ENCODE results near the gene EPHB3. TPM values are rescaled to one million over a fixed set of nuclear protein-coding genes. Genes with fewer than 3 reads are reported as not detected.

EPHB3 gene
- total and polyA plus RNA-seq, 2 of the 4 experiments (the other 2 are of a cell fraction): 0.72 to 2.9 TPM

DNA sequence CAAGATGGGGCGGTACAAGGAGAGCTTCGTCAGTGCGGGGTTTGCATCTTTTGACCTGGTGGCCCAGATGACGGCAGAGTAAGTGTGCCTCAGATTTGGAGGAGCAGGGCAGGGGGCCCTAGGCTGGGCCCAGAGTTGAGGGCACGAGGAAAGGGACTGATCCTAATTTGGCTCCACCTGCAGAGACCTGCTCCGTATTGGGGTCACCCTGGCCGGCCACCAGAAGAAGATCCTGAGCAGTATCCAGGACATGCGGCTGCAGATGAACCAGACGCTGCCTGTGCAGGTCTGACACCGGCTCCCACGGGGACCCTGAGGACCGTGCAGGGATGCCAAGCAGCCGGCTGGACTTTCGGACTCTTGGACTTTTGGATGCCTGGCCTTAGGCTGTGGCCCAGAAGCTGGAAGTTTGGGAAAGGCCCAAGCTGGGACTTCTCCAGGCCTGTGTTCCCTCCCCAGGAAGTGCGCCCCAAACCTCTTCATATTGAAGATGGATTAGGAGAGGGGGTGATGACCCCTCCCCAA lies 19.8 kb downstream of the EPHB3 start:
- Histone ChIP-seq H4K91ac (ENCODE audit: insufficient read depth, low read depth, low read length) (no peak overlapping the region), H3K14ac (replicated peaks; ENCODE audit: low read depth, low read length) (no peak overlapping the region), H4K5ac (ENCODE audit: low read depth, low read length) (no peak overlapping the region), H3K27me3 (ENCODE audit: control insufficient read depth, insufficient read depth, low read length) (no peaks in the 10 kb centered on the region), H3K27ac (ENCODE audit: insufficient read depth, low read length) (no peak overlapping the region), H3K4me3 (ENCODE audit: insufficient read depth, low read depth, low read length) (no peak overlapping the region), H3K4me1 (ENCODE audit: control insufficient read depth, insufficient read depth, low read length) (peaks cover 7% of the 10 kb centered on the region; the same call in 1 of the 2 replicates), H2BK20ac (ENCODE audit: low read depth, low read length) (no peak overlapping the region), H2AFZ (replicated peaks; ENCODE audit: low read length, poor library complexity) (no peak overlapping the region), H2BK5ac (ENCODE audit: low read depth, low read length, poor library complexity, severe bottlenecking) (no peak overlapping the region), H3K23ac (ENCODE audit: low read depth, low read length) (no peak overlapping the region), H2AK5ac (ENCODE audit: low read depth, low read length) (no peak overlapping the region), H3K9me3 (ENCODE audit: control insufficient read depth, insufficient read depth, low read length) (no peaks in the 10 kb centered on the region), H4K20me1 (ENCODE audit: insufficient read depth, low read length) (no peaks in the 10 kb centered on the region), H3K9me1 (ENCODE audit: insufficient read depth, low read length) (no peaks in the 10 kb centered on the region), H3K4me2 (ENCODE audit: low read depth, low read length) (no peak overlapping the region), H3K36me3 (ENCODE audit: control insufficient read depth, insufficient read depth, low read length) (peaks cover 58% of the 10 kb centered on the region), H4K8ac (ENCODE audit: low read depth in 2 of 2, low read length in 2 of 2) (no peak overlapping the region), H2AK9ac (replicated peaks; ENCODE audit: low read depth, low read length, poor library complexity) (no peak overlapping the region), H3K56ac (ENCODE audit: extremely low read depth, insufficient read depth, low read length) (no peak overlapping the region), H3K79me1 (ENCODE audit: low read depth in 1 of 2, low read length in 2 of 2) (no peaks in the 10 kb centered on the region), H3K4ac (ENCODE audit: low read depth, low read length) (no peak overlapping the region), H3K18ac (ENCODE audit: low read depth, low read length) (no peak overlapping the region), H3K9ac (ENCODE audit: low read depth, low read length) (no peak overlapping the region), H2BK15ac (ENCODE audit: low read depth, low read length) (no peak overlapping the region), H2BK120ac (ENCODE audit: low read depth, low read length) (no peak overlapping the region)
- WGBS, 2 experiments (ENCODE audit: extremely low coverage in 2 of 2, insufficient read length in 1 of 2): 96% methylated on average over 5 of the region's 15 CpGs; no CpG with 5 or more reads in 1 of the 2 experiments
- no peak for ATAC-seq (ENCODE audit: low read depth)
- dilution Hi-C loops (cut with HindIII; ENCODE audit: low sequenced_read_pairs, unreplicated experiment): no loop called here
- DNase-seq: no peak
- in situ Hi-C loops (cut with MboI; ENCODE audit: low sequenced_read_pairs): no loop called here
- ChIA-PET CTCF (no interaction called here), POLR2A (ENCODE audit: unreplicated experiment) (no interaction called here)
- TF ChIP-seq USF2 (IDR thresholded peaks at IDR 0.05; ENCODE audit: low read depth, low read length) (no peak), BHLHE40 (IDR thresholded peaks at IDR 0.05; ENCODE audit: low read depth, low read length) (no peak), MAFK (IDR thresholded peaks at IDR 0.05; ENCODE audit: low read depth, low read length) (no peak), CEBPB (IDR thresholded peaks at IDR 0.05; ENCODE audit: low read depth, low read length) (no peak), RAD21 (IDR thresholded peaks at IDR 0.05; ENCODE audit: low read length) (no peak), SMC3 (IDR thresholded peaks at IDR 0.05; ENCODE audit: low read depth, low read length) (no peak)
- TF ChIP-seq, protein P1, sequence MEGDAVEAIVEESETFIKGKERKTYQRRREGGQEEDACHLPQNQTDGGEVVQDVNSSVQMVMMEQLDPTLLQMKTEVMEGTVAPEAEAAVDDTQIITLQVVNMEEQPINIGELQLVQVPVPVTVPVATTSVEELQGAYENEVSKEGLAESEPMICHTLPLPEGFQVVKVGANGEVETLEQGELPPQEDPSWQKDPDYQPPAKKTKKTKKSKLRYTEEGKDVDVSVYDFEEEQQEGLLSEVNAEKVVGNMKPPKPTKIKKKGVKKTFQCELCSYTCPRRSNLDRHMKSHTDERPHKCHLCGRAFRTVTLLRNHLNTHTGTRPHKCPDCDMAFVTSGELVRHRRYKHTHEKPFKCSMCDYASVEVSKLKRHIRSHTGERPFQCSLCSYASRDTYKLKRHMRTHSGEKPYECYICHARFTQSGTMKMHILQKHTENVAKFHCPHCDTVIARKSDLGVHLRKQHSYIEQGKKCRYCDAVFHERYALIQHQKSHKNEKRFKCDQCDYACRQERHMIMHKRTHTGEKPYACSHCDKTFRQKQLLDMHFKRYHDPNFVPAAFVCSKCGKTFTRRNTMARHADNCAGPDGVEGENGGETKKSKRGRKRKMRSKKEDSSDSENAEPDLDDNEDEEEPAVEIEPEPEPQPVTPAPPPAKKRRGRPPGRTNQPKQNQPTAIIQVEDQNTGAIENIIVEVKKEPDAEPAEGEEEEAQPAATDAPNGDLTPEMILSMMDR (conservative IDR thresholded peaks at IDR 0.05; ENCODE audit: low read depth, low read length): no peak
- TF ChIP-seq, protein P2, sequence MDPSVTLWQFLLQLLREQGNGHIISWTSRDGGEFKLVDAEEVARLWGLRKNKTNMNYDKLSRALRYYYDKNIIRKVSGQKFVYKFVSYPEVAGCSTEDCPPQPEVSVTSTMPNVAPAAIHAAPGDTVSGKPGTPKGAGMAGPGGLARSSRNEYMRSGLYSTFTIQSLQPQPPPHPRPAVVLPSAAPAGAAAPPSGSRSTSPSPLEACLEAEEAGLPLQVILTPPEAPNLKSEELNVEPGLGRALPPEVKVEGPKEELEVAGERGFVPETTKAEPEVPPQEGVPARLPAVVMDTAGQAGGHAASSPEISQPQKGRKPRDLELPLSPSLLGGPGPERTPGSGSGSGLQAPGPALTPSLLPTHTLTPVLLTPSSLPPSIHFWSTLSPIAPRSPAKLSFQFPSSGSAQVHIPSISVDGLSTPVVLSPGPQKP (IDR thresholded peaks at IDR 0.05; ENCODE audit: borderline replicate concordance, low read depth, low read length): no peak
- intact Hi-C loops (cut with micrococcal nuclease): loop anchor here (5.0 kb wide), 1 partner anchor 131 kb away; the partner anchor contains the start of gene MAGEF1
- no TSS peak for BruUV-seq (replicated peaks)
